ENCODE data around the gene CSNK1A1L. TPM values are rescaled to one million over a fixed set of nuclear protein-coding genes. Genes with fewer than 3 reads are reported as not detected.

CSNK1A1L gene
- total and polyA plus RNA-seq, 7 experiments from 2014 or later = not detected

GRCh38 chr13:37139356-37139755 is 33.9 kb upstream of the CSNK1A1L start:
- Mint-ChIP-seq H3K4me3 (no peak overlapping the region), H3K27ac (no peak overlapping the region), H3K9me3 (peaks cover 0 to 3% (median 0%) of the 10 kb centered on the region in 11 donors), H3K27me3 (peaks cover 0 to 6% (median 0%) of the 10 kb centered on the region in 5 donors), H3K4me1 (no peaks in the 10 kb centered on the region), H3K36me3 (no peaks in the 10 kb centered on the region)
- H3K36me3 ChIP-seq (ENCODE audit: control insufficient read depth in 2 of 3, insufficient read depth in 3 of 3, low read length in 3 of 3) = no peaks in the 10 kb centered on the region
- H3K4me3 ChIP-seq (ENCODE audit: low read length) = no peak overlapping the region
- H3K27me3 ChIP-seq (ENCODE audit: control insufficient read depth in 2 of 2, insufficient read depth in 2 of 2, low read length in 2 of 2) = no peaks in the 10 kb centered on the region
- H3K27ac ChIP-seq (ENCODE audit: low read depth, low read length) = no peak overlapping the region
- CTCF ChIA-PET = no interaction called here
- no peak for DNase-seq
- intact Hi-C loops (cut with micrococcal nuclease) = no loop called here
- no peaks in the 10 kb centered on the region for H3K4me1 ChIP-seq (ENCODE audit: control insufficient read depth in 2 of 2, insufficient read depth in 2 of 2, low read length in 2 of 2)
- H3K9me3 ChIP-seq (ENCODE audit: control insufficient read depth in 2 of 3, low read length in 3 of 3) = no peaks in the 10 kb centered on the region
- POLR2A ChIA-PET = no interaction called here
- no peak for ATAC-seq

DNA sequence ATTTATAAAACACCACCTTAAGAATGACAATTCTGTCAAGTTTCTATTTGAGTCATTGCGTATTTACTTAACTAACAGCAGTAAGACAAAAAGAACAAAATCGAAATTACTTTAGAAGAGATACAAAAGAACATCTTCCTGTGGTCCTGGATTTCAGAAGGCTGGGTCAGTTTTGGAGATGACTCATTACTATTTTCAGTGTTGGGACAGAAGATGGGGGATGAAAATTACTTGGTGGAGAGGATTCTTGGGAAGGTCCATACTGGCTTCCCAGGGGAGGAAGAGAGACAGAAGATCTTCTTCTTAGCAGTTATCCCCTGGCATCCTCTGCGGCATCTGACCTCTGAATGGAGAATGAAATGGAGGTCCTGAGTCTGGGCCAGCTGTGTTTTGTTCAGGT is 33.5 kb upstream of the CSNK1A1L start:
- H3K27ac Mint-ChIP-seq = no peak overlapping the region
- no peak overlapping the region for H3K27ac ChIP-seq (ENCODE audit: low read depth, low read length)
- no peak for ATAC-seq
- peaks cover 0 to 3% (median 0%) of the 10 kb centered on the region in 11 donors for H3K9me3 Mint-ChIP-seq
- DNase-seq = no peak
- no peak overlapping the region for H3K4me3 Mint-ChIP-seq
- no peaks in the 10 kb centered on the region for H3K4me1 Mint-ChIP-seq
- no peaks in the 10 kb centered on the region for H3K36me3 ChIP-seq (ENCODE audit: control insufficient read depth in 2 of 3, insufficient read depth in 3 of 3, low read length in 3 of 3)
- ChIA-PET POLR2A (no interaction called here), CTCF (no interaction called here)
- no peak overlapping the region for H3K4me3 ChIP-seq (ENCODE audit: low read length)
- no peaks in the 10 kb centered on the region for H3K4me1 ChIP-seq (ENCODE audit: control insufficient read depth in 2 of 2, insufficient read depth in 2 of 2, low read length in 2 of 2)
- no peaks in the 10 kb centered on the region for H3K27me3 ChIP-seq (ENCODE audit: control insufficient read depth in 2 of 2, insufficient read depth in 2 of 2, low read length in 2 of 2)
- no peaks in the 10 kb centered on the region for H3K36me3 Mint-ChIP-seq
- peaks cover 0 to 6% (median 0%) of the 10 kb centered on the region in 5 donors for H3K27me3 Mint-ChIP-seq
- intact Hi-C loops (cut with micrococcal nuclease) = no loop called here
- no peaks in the 10 kb centered on the region for H3K9me3 ChIP-seq (ENCODE audit: control insufficient read depth in 2 of 3, low read length in 3 of 3)

DNA sequence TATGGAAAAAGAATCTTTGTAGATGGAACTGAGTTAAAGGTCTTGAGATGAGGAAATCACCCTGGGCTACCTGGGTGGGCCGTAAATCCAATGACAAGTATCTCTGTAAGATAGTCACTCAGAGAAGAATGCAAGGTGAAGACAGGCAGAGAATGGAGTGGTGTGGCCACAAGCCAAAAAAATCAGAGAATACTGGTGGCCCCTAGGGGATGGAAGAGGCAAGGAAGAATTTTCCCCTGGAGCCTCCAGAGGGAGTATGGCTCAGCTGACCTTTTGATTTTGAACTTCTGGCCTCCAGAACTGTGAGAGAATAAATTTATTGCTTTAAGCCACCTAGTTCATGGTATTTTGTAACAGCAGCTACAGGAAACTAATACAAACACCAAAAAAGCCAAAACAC is 32.7 kb upstream of the CSNK1A1L start:
- no peak for DNase-seq
- H3K36me3 Mint-ChIP-seq = no peaks in the 10 kb centered on the region
- no peak for ATAC-seq
- intact Hi-C loops (cut with micrococcal nuclease) = no loop called here
- H3K4me1 Mint-ChIP-seq = no peaks in the 10 kb centered on the region
- ChIA-PET POLR2A (no interaction called here), CTCF (interaction anchor here (0.7 kb wide), 1 partner anchor 63 kb away, joined by 3 read pairs; no protein-coding TSS in a partner anchor)
- peaks cover 0 to 6% (median 0%) of the 10 kb centered on the region in 5 donors for H3K27me3 Mint-ChIP-seq
- Histone ChIP-seq H3K27me3 (ENCODE audit: control insufficient read depth in 2 of 2, insufficient read depth in 2 of 2, low read length in 2 of 2) (no peaks in the 10 kb centered on the region), H3K4me1 (ENCODE audit: control insufficient read depth in 2 of 2, insufficient read depth in 2 of 2, low read length in 2 of 2) (no peaks in the 10 kb centered on the region), H3K4me3 (ENCODE audit: low read length) (no peak overlapping the region), H3K9me3 (ENCODE audit: control insufficient read depth in 2 of 3, low read length in 3 of 3) (no peaks in the 10 kb centered on the region), H3K36me3 (ENCODE audit: control insufficient read depth in 2 of 3, insufficient read depth in 3 of 3, low read length in 3 of 3) (no peaks in the 10 kb centered on the region), H3K27ac (ENCODE audit: low read depth, low read length) (no peak overlapping the region)
- H3K27ac Mint-ChIP-seq = no peak overlapping the region
- H3K4me3 Mint-ChIP-seq = no peak overlapping the region
- H3K9me3 Mint-ChIP-seq = peaks cover 0 to 3% (median 0%) of the 10 kb centered on the region in 11 donors

DNA sequence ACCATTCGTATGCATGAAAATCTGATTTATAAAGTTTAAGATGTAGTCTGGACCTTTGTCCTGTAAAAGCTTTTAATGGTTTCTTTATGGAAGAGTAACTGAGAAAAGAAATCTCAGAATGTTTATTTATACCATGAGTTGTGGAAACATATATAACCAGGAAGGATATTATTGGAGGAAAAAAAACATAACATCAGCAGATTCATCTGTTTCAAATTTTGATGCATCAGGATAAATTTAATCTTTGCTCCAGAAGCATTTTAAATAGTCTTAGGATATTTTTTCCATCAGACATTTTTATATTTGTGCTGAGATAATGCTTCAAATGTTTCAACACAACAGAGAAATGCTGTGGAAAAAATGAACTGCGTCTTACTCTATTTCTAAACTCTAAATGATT is 31.2 kb upstream of the CSNK1A1L start:
- Histone ChIP-seq H3K36me3 (ENCODE audit: control insufficient read depth in 2 of 3, insufficient read depth in 3 of 3, low read length in 3 of 3) (no peaks in the 10 kb centered on the region), H3K4me3 (ENCODE audit: low read length) (no peak overlapping the region), H3K4me1 (ENCODE audit: control insufficient read depth in 2 of 2, insufficient read depth in 2 of 2, low read length in 2 of 2) (no peaks in the 10 kb centered on the region), H3K9me3 (ENCODE audit: control insufficient read depth in 2 of 3, low read length in 3 of 3) (no peaks in the 10 kb centered on the region), H3K27ac (ENCODE audit: low read depth, low read length) (no peak overlapping the region), H3K27me3 (ENCODE audit: control insufficient read depth in 2 of 2, insufficient read depth in 2 of 2, low read length in 2 of 2) (no peaks in the 10 kb centered on the region)
- H3K9me3 Mint-ChIP-seq = peaks cover 0 to 6% (median 0%) of the 10 kb centered on the region in 11 donors
- no peak for ATAC-seq
- H3K36me3 Mint-ChIP-seq = no peaks in the 10 kb centered on the region
- no peak for DNase-seq
- intact Hi-C loops (cut with micrococcal nuclease) = no loop called here
- POLR2A ChIA-PET = no interaction called here
- CTCF ChIA-PET = no interaction called here
- H3K27me3 Mint-ChIP-seq = peaks cover 0 to 6% (median 0%) of the 10 kb centered on the region in 5 donors
- H3K4me1 Mint-ChIP-seq = no peaks in the 10 kb centered on the region
- no peak overlapping the region for H3K27ac Mint-ChIP-seq
- no peak overlapping the region for H3K4me3 Mint-ChIP-seq

- intact Hi-C loops (cut with micrococcal nuclease) = no loop called here
- no peak overlapping the region for H3K27ac ChIP-seq (ENCODE audit: low read depth, low read length)
- H3K4me3 ChIP-seq (ENCODE audit: low read length) = no peak overlapping the region
- H3K9me3 Mint-ChIP-seq = peaks cover 0 to 3% (median 0%) of the 10 kb centered on the region in 11 donors
- no peak overlapping the region for H3K27ac Mint-ChIP-seq
- ChIA-PET CTCF (no interaction called here), POLR2A (no interaction called here)
- H3K4me1 ChIP-seq (ENCODE audit: control insufficient read depth in 2 of 2, insufficient read depth in 2 of 2, low read length in 2 of 2) = no peaks in the 10 kb centered on the region
- no peak overlapping the region for H3K4me3 Mint-ChIP-seq
- no peaks in the 10 kb centered on the region for H3K27me3 ChIP-seq (ENCODE audit: control insufficient read depth in 2 of 2, insufficient read depth in 2 of 2, low read length in 2 of 2)
- no peaks in the 10 kb centered on the region for H3K9me3 ChIP-seq (ENCODE audit: control insufficient read depth in 2 of 3, low read length in 3 of 3)
- H3K36me3 Mint-ChIP-seq = no peaks in the 10 kb centered on the region
- H3K36me3 ChIP-seq (ENCODE audit: control insufficient read depth in 2 of 3, insufficient read depth in 3 of 3, low read length in 3 of 3) = no peaks in the 10 kb centered on the region
- ATAC-seq (no peak), DNase-seq (no peak)
- no peaks in the 10 kb centered on the region for H3K4me1 Mint-ChIP-seq
- peaks cover 0 to 5% (median 0%) of the 10 kb centered on the region in 5 donors for H3K27me3 Mint-ChIP-seq
Observed at GRCh38 chr13:37136187-37136586, 30.7 kb upstream of the CSNK1A1L start.

GRCh38 chr13:37134411-37135041 is 29.1 kb upstream of the CSNK1A1L start:
- Histone ChIP-seq H3K36me3 (ENCODE audit: control insufficient read depth in 2 of 3, insufficient read depth in 3 of 3, low read length in 3 of 3) (no peaks in the 10 kb centered on the region), H3K4me1 (ENCODE audit: control insufficient read depth in 2 of 2, insufficient read depth in 2 of 2, low read length in 2 of 2) (no peaks in the 10 kb centered on the region), H3K4me3 (ENCODE audit: low read length) (no peak overlapping the region), H3K9me3 (ENCODE audit: control insufficient read depth in 2 of 3, low read length in 3 of 3) (no peaks in the 10 kb centered on the region), H3K27ac (ENCODE audit: low read depth, low read length) (no peak overlapping the region), H3K27me3 (ENCODE audit: control insufficient read depth in 2 of 2, insufficient read depth in 2 of 2, low read length in 2 of 2) (no peaks in the 10 kb centered on the region)
- H3K4me3 Mint-ChIP-seq = no peak overlapping the region
- DNase-seq (no peak), ATAC-seq (no peak)
- H3K36me3 Mint-ChIP-seq = no peaks in the 10 kb centered on the region
- H3K27me3 Mint-ChIP-seq = peaks cover 0 to 5% (median 0%) of the 10 kb centered on the region in 5 donors
- H3K27ac Mint-ChIP-seq = no peak overlapping the region
- ChIA-PET CTCF (interaction anchor here (0.5 kb wide), 1 partner anchor 15 kb away, joined by 3 read pairs; no protein-coding TSS in a partner anchor), POLR2A (no interaction called here)
- intact Hi-C loops (cut with micrococcal nuclease) = no loop called here
- H3K9me3 Mint-ChIP-seq = peaks cover 0 to 3% (median 0%) of the 10 kb centered on the region in 11 donors
- no peaks in the 10 kb centered on the region for H3K4me1 Mint-ChIP-seq

DNA sequence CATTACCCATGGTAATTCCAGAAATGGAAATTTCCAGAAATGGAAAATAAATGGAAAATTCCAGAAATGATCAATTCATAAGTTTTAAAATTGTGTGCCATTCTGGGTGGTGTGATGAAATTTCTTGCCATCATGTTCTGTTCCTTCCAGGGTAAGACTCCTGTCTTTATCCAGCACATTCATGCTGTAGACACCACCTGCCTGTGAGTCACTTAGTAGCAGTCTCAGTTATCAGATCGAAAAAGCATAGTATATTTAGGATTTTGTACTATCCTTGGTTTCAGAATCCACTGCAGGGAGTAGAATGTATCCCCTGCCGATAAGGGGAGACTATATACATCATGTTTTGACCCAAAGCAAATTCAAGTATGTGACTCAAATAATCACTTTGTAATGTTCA is 26.7 kb upstream of the CSNK1A1L start:
- H3K4me3 Mint-ChIP-seq = no peak overlapping the region
- CTCF ChIA-PET = no interaction called here
- no peak overlapping the region for H3K27ac Mint-ChIP-seq
- Histone ChIP-seq H3K36me3 (ENCODE audit: control insufficient read depth in 2 of 3, insufficient read depth in 3 of 3, low read length in 3 of 3) (no peaks in the 10 kb centered on the region), H3K4me1 (ENCODE audit: control insufficient read depth in 2 of 2, insufficient read depth in 2 of 2, low read length in 2 of 2) (no peaks in the 10 kb centered on the region), H3K9me3 (ENCODE audit: control insufficient read depth in 2 of 3, low read length in 3 of 3) (no peaks in the 10 kb centered on the region), H3K27ac (ENCODE audit: low read depth, low read length) (no peak overlapping the region), H3K27me3 (ENCODE audit: control insufficient read depth in 2 of 2, insufficient read depth in 2 of 2, low read length in 2 of 2) (no peaks in the 10 kb centered on the region), H3K4me3 (ENCODE audit: low read length) (no peak overlapping the region)
- intact Hi-C loops (cut with micrococcal nuclease) = no loop called here
- ATAC-seq = no peak
- no peaks in the 10 kb centered on the region for H3K36me3 Mint-ChIP-seq
- peaks cover 0 to 5% (median 0%) of the 10 kb centered on the region in 5 donors for H3K27me3 Mint-ChIP-seq
- POLR2A ChIA-PET = interaction anchor here (0.7 kb wide), 1 partner anchor 19 kb away, joined by 3 read pairs; no protein-coding TSS in a partner anchor
- peaks cover 0 to 3% (median 0%) of the 10 kb centered on the region in 11 donors for H3K9me3 Mint-ChIP-seq
- no peaks in the 10 kb centered on the region for H3K4me1 Mint-ChIP-seq
- no peak for DNase-seq
